HCT116 (cell line): ENCODE results near the gene AP5S1. TPM values are rescaled to one million over a fixed set of nuclear protein-coding genes. Genes with fewer than 3 reads are reported as not detected.
A peak's percentile ranks its signal among the peaks of the same experiment; 100 is the strongest.
"Not testable (repeated sequence)": the region's sequence is repeated elsewhere in the genome, so short reads cannot be mapped to it uniquely, and the experiment has no call there.

Source experiments
- ATAC-seq: fragments of 200-7000 bp; cut with Tn5 transposase; 2 replicates; pipeline ENCODE4 v1.9.1; 2020; ENCODE audit warnings: mild to moderate bottlenecking, moderate library complexity
- BruUV-seq: library from RNA; stranded (reverse); fragments of 400-500 nt; replicated peaks from 2 replicates; lab custom pipeline; 2021; lab: Mats Ljungman, UMichigan
- CTCF ChIA-PET: fragments of 300-600 bp; sonication (Branson Sonifier 250); formaldehyde crosslinking; loops from one replicate; lab custom pipeline; 2021; ENCODE audit warnings: antibody characterized with exemption; lab: Charles Lee
- POLR2A ChIA-PET: fragments of 300-600, 350-600 bp; sonication (Branson Sonifier 250); formaldehyde crosslinking; loops from one replicate; lab custom pipeline; 2021; ENCODE audit warnings: antibody characterized with exemption; lab: Charles Lee
- RAD21 ChIA-PET, 2 experiments: fragments of 300-600 bp; sonication (Branson Sonifier 250); formaldehyde crosslinking; loops; one replicate each; lab custom pipeline; 2023; ENCODE audit warnings: low total read pairs in 2 of 2; ENCODE audit not compliant: uncharacterized antibody in 2 of 2, unreplicated experiment in 2 of 2, low non-redundant PET in 1 of 2; lab: Charles Lee
- DNase-seq: peaks from one replicate; pipeline ENCODE4 v3.0.0-alpha.2; 2010; ENCODE audit warnings: low read depth, low spot score
- H2AFZ ChIP-seq: fragments of 200-600 bp; shearing (Covaris generic), sonication (generic); 2 replicates; pipeline ENCODE4 v1.6.1; 2017; ENCODE audit warnings: low read depth, mixed run types, mixed read lengths, antibody characterized with exemption, low read length; ENCODE audit not compliant: poor library complexity, severe bottlenecking
- H3K27ac ChIP-seq: 2 replicates; pipeline ENCODE4 v1.5.1; 2012; ENCODE audit warnings: low read depth, low read length
- H3K27me3 ChIP-seq: fragments of 200-600 bp; sonication (generic); 2 replicates; pipeline ENCODE4 v1.6.1; 2016; ENCODE audit warnings: mixed run types, low read length, mixed read lengths; ENCODE audit not compliant: insufficient read depth
- H3K36me3 ChIP-seq, 2 experiments: fragments of 200-500 bp in 1 of 2; fragments of 200-600 bp in 1 of 2; sonication (Bioruptor generic) in 1 of 2; sonication (generic) in 1 of 2; 2 replicates each; pipeline versions ENCODE4 v1.5.1 to v1.6.1; 2014 to 2016; ENCODE audit warnings: low read length in 2 of 2, inconsistent platforms in 1 of 2, mixed read lengths in 1 of 2, mixed run types in 1 of 2; ENCODE audit not compliant: insufficient read depth in 2 of 2, control insufficient read depth in 1 of 2
- H3K4me1 ChIP-seq, 2 experiments: fragments of 200-600 bp in 1 of 2; sonication (generic) in 1 of 2; 2 replicates each; pipeline versions ENCODE4 v1.5.1 to v1.6.1; 2012 to 2017; ENCODE audit warnings: low read length in 2 of 2, inconsistent platforms in 1 of 2, mild to moderate bottlenecking in 1 of 2, mixed read lengths in 1 of 2, mixed run types in 1 of 2, moderate library complexity in 1 of 2; ENCODE audit not compliant: insufficient read depth in 2 of 2, control insufficient read depth in 1 of 2
- H3K4me2 ChIP-seq: fragments of 200-600 bp; sonication (generic); 2 replicates; pipeline ENCODE4 v1.6.1; 2017; ENCODE audit warnings: mixed run types, low read length, mixed read lengths
- H3K4me3 ChIP-seq, 2 experiments: fragments of 200-600 bp in 1 of 2; sonication (generic) in 1 of 2; replicated peaks in 1 of 2; 2 replicates each; pipeline ENCODE4 v1.5.1; 2011 to 2016; ENCODE audit warnings: low read length in 2 of 2, control low read depth in 1 of 2, low read depth in 1 of 2, mild to moderate bottlenecking in 1 of 2, mixed read lengths in 1 of 2, mixed run types in 1 of 2
- H3K79me2 ChIP-seq: fragments of 200-600 bp; sonication (generic); 2 replicates; pipeline ENCODE4 v1.6.1; 2017; ENCODE audit warnings: mild to moderate bottlenecking, mixed run types, low read length, moderate library complexity, mixed read lengths; ENCODE audit not compliant: insufficient read depth
- H3K9ac ChIP-seq: fragments of 200-600 bp; sonication (generic); 2 replicates; pipeline ENCODE4 v1.6.1; 2016; ENCODE audit warnings: low read length, mixed read lengths
- H3K9me2 ChIP-seq: fragments of 200-600 bp; sonication (generic), shearing (Covaris generic); 2 replicates; pipeline ENCODE4 v1.6.1; 2017; ENCODE audit warnings: mixed run types, mild to moderate bottlenecking, moderate library complexity; ENCODE audit not compliant: insufficient read depth
- H3K9me3 ChIP-seq, 2 experiments: fragments of 200-500 bp in 1 of 2; fragments of 200-600 bp in 1 of 2; sonication (Bioruptor generic) in 1 of 2; sonication (generic) in 1 of 2; 2 replicates each; pipeline ENCODE4 v1.6.1; 2014 to 2017; ENCODE audit warnings: low read length in 2 of 2, mixed read lengths in 2 of 2, inconsistent platforms in 1 of 2, low read depth in 1 of 2, mild to moderate bottlenecking in 1 of 2, mixed run types in 1 of 2, moderate library complexity in 1 of 2; ENCODE audit not compliant: control insufficient read depth in 1 of 2, insufficient read depth in 1 of 2
- H4K20me1 ChIP-seq: fragments of 200-600 bp; sonication (generic), shearing (Covaris generic); 2 replicates; pipeline ENCODE4 v1.6.1; 2017; ENCODE audit warnings: mixed run types, mild to moderate bottlenecking, moderate library complexity; ENCODE audit not compliant: insufficient read depth
- FOSL1 ChIP-seq: IDR thresholded peaks from 2 replicates; pipeline ENCODE4 v1.6.1; 2012; ENCODE audit warnings: low read depth
- JUND ChIP-seq: IDR thresholded peaks from 2 replicates; pipeline ENCODE4 v1.6.1; 2012
- SP1 ChIP-seq: IDR thresholded peaks from 2 replicates; pipeline ENCODE4 v1.6.1; 2012; ENCODE audit warnings: low read depth
- ZFX ChIP-seq: fragments of 450-650 bp; IDR thresholded peaks from 2 replicates; pipeline ENCODE4 v1.6.1; 2017
- intact Hi-C: fragments of 100-400 bp; cut with micrococcal nuclease; formaldehyde crosslinking; loops from 2 replicates; pipeline ENCODE4 v1.10.0; 2022
- total RNA-seq: library from RNA; stranded (reverse); gene quantifications from one replicate; pipeline ENCODE4 v1.2.1, GENCODE V29; 2021; ENCODE audit not compliant: unreplicated experiment

The AP5S1 gene
- total RNA-seq, 1 experiment from 2014 or later = 12.1 TPM

GRCh38 chr20:3843490-3843889, 23.1 kb downstream of the AP5S1 start:
- no peak overlapping the region for H2AFZ ChIP-seq
- peak overlapping the region; percentile 3; the same call in 1 of the 2 replicates for H3K9ac ChIP-seq
- H3K4me2 ChIP-seq = peak overlapping the region; percentile 62
- no peak overlapping the region for H3K4me3 ChIP-seq
- H3K9me3 ChIP-seq = no peaks in the 10 kb centered on the region
- peak; percentile 21; the same call in 1 of the 2 replicates for ATAC-seq
- peaks cover 35 to 72% of the 10 kb centered on the region in 2 experiments for H3K4me1 ChIP-seq
- no TSS peak for BruUV-seq
- peaks cover 15% of the 10 kb centered on the region; the same call in 1 of the 2 replicates for H3K79me2 ChIP-seq
- RAD21 ChIA-PET = no interaction called here
- no peaks in the 10 kb centered on the region for H4K20me1 ChIP-seq
- intact Hi-C loops = no loop called here
- TF ChIP-seq ZFX (no peak), FOSL1 (peak; percentile 76), SP1 (peak; percentile 48; the same call in 1 of the 2 replicates), JUND (peak; percentile 69)
- TF ChIP-seq, all 23 proteins: peak for 3
- Histone ChIP-seq H3K9me2 (no peaks in the 10 kb centered on the region), H3K36me3 (no peaks in the 10 kb centered on the region), H3K27ac (peak overlapping the region; percentile 52), H3K27me3 (no peaks in the 10 kb centered on the region)
- ChIA-PET POLR2A (interaction anchor here (1.3 kb wide), 1 partner anchor 23 kb away, joined by 4 read pairs; the partner anchor contains the start of gene AP5S1), CTCF (interaction anchor here (1.1 to 1.4 kb wide), 4 partner anchors 12 to 62 kb away, joined by 3 to 4 read pairs (median 4); partner anchors contain the start of gene SPEF1)
- DNase-seq = peak; percentile 43

GRCh38 chr20:3843990-3844619, 23.8 kb downstream of the AP5S1 start:
- H3K4me1 ChIP-seq = peaks cover 35 to 75% of the 10 kb centered on the region in 2 experiments
- H3K27me3 ChIP-seq, H3K9ac ChIP-seq, H3K36me3 ChIP-seq, ATAC-seq, DNase-seq, intact Hi-C loops, H3K4me3 ChIP-seq, H3K9me3 ChIP-seq, H2AFZ ChIP-seq, BruUV-seq, H4K20me1 ChIP-seq, H3K9me2 ChIP-seq: not testable (repeated sequence)
- H3K4me2 ChIP-seq = peak overlapping the region; percentile 62
- peak overlapping the region; percentile 52 for H3K27ac ChIP-seq
- peaks cover 19% of the 10 kb centered on the region; the same call in 1 of the 2 replicates for H3K79me2 ChIP-seq
- CTCF ChIA-PET = interaction anchor here (1.1 to 1.8 kb wide), 7 partner anchors 11 to 63 kb away, joined by 3 to 7 read pairs (median 4); partner anchors contain the start of genes AP5S1 and SPEF1
- RAD21 ChIA-PET = interaction anchor here in 1 of 2 experiments (1.9 kb wide), 1 partner anchor 11 kb away, joined by 4 read pairs; no protein-coding TSS in a partner anchor
- POLR2A ChIA-PET = interaction anchor here (1.3 kb wide), 2 partner anchors 23 to 24 kb away, joined by 4 to 5 read pairs; partner anchors contain the start of gene AP5S1
